ENCODE data around the gene RNF13.

The RNF13 gene

GRCh38 chr3:149812606-149813366 lies at the start of gene RNF13:
Gene RNF13 (plus strand): TSS chr3:149813215. CDS start chr3:149846027, 32,812 bp downstream.
- FAIRE-seq (no peak), DNase-seq (ENCODE audit: insufficient read length, low spot score) (peak; percentile 57)
- TF ChIP-seq, protein P1, sequence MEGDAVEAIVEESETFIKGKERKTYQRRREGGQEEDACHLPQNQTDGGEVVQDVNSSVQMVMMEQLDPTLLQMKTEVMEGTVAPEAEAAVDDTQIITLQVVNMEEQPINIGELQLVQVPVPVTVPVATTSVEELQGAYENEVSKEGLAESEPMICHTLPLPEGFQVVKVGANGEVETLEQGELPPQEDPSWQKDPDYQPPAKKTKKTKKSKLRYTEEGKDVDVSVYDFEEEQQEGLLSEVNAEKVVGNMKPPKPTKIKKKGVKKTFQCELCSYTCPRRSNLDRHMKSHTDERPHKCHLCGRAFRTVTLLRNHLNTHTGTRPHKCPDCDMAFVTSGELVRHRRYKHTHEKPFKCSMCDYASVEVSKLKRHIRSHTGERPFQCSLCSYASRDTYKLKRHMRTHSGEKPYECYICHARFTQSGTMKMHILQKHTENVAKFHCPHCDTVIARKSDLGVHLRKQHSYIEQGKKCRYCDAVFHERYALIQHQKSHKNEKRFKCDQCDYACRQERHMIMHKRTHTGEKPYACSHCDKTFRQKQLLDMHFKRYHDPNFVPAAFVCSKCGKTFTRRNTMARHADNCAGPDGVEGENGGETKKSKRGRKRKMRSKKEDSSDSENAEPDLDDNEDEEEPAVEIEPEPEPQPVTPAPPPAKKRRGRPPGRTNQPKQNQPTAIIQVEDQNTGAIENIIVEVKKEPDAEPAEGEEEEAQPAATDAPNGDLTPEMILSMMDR (IDR thresholded peaks at IDR 0.05; ENCODE audit: insufficient read depth, missing control alignments), result no peak

DNA sequence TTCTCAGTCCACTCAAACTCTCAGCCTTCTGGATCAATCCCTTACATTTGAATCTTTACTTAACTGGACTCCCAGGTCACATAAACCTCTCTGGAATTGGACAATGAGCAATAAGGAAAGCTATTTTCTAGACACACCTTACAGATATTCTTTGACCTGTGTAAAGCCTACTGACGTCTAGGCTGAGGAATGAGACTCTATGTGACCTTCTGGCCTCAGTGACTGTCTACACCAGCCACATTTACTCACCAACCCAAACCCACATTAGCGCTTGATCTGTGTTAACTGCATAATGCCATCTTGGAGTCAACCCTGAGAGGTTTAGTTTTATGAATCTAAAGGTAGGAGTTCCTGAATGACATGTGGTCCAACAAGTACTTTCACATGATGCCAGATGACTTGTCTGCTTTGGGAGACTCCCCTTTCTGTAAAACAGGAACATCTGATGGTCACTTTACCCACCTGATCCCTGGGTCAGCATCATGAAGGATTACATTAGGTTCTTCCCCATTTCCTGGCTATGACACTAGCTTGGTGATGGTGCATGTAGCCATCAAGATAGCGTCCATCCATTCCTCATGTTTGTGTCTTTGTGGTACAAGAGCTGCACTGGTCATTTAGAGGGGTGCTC lies 49.3 kb upstream of the RNF13 start:
- FAIRE-seq (no peak), DNase-seq (ENCODE audit: insufficient read length, low spot score) (no peak)
- TF ChIP-seq, protein P1 (IDR thresholded peaks at IDR 0.05; ENCODE audit: insufficient read depth, missing control alignments), result no peak

DNA sequence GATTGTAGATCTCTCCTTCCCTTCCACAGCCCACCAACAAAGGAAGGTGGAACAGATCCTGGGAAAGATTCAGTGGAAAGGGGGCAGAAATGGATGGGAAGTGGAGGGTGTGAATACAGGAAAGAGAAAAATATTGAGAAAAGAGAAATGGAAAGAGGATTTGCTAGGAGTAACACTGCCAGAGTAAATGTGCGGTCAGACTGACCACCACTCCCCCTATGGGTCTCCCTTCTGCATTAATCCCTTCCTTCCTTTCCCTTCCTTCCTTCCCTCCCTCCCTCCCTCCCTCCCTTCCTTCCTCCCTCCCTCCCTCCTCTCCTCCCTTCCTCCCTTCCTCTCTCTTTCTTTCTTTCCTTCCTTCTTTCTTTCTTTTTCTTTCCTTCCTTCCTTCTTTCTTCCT lies 48.7 kb upstream of the RNF13 start:
- TF ChIP-seq, protein P1 (IDR thresholded peaks at IDR 0.05; ENCODE audit: insufficient read depth, missing control alignments), result no peak
- FAIRE-seq (no peak), DNase-seq (ENCODE audit: insufficient read length, low spot score) (no peak)

GRCh38 chr3:149765762-149766334 lies 47.2 kb upstream of the RNF13 start:
- no peak for FAIRE-seq
- DNase-seq (ENCODE audit: insufficient read length, low spot score), result no peak
- TF ChIP-seq, protein P1 (IDR thresholded peaks at IDR 0.05; ENCODE audit: insufficient read depth, missing control alignments), result peak; percentile 56

- DNase-seq (ENCODE audit: insufficient read length, low spot score) (no peak), FAIRE-seq (no peak)
- TF ChIP-seq, protein P1 (IDR thresholded peaks at IDR 0.05; ENCODE audit: insufficient read depth, missing control alignments), result no peak
Measured at GRCh38 chr3:149767720-149768119, 45.3 kb upstream of the RNF13 start.

- DNase-seq (ENCODE audit: insufficient read length, low spot score) (no peak), FAIRE-seq (no peak)
- TF ChIP-seq, protein P1 (IDR thresholded peaks at IDR 0.05; ENCODE audit: insufficient read depth, missing control alignments), result no peak
Measured at GRCh38 chr3:149768704-149769103, 44.3 kb upstream of the RNF13 start.

All from D721Med (cell line).